HS-5 (cell line): ENCODE results near the gene AFF4.
"Not testable (repeated sequence)": the region's sequence is repeated elsewhere in the genome, so short reads cannot be mapped to it uniquely, and the experiment has no call there.

Experiments
- DNase-seq: peaks from one replicate; pipeline ENCODE4 v3.0.0-alpha.2; 2012; ENCODE audit warnings: low read depth

Gene AFF4

GRCh38 chr5:132963171-132964104 is at the start of gene AFF4:
TSS of gene AFF4 (minus strand) at chr5:132963634. CDS start at chr5:132937189, 26,445 bp downstream.
- peak; percentile 73 for DNase-seq

DNA sequence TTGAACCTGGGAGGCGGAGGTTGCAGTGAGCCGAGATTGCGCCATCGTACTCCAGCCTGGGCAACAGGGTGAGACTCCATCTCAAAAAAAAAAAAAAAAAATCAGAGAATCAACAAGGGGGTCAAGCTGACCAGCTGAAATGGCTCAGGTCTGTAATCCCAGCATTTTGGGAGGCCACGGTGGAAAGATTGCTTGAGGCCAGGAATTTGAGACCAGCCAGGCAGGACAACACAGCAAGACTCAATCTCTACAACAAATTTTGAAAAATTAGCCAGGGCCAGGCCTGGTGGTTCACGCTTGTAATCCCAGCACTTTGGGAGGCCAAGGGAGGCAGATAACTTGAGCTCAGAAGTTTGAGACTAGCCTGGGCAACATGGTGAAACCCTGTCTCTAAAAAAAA is 45.0 kb upstream of the AFF4 start:
- DNase-seq: not testable (repeated sequence)

DNA sequence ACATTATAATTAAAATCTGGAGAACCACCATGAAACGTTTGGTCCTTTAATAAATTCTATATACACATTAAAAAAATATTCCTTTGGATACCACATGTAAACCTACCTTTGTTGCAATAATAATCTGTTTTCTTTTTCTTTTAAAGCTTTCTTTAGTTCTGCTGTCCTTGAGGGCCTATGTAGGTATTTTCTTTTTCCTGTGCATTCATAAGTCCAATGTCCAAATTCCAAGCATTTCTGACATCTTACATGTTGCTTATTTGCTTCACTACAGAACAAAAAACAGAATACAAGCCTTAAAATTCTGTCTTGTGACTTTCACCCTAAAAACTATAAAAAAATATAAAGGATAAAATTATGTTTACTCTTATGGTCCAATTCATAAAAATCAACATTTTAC is 43.2 kb upstream of the AFF4 start:
- no peak for DNase-seq

DNA sequence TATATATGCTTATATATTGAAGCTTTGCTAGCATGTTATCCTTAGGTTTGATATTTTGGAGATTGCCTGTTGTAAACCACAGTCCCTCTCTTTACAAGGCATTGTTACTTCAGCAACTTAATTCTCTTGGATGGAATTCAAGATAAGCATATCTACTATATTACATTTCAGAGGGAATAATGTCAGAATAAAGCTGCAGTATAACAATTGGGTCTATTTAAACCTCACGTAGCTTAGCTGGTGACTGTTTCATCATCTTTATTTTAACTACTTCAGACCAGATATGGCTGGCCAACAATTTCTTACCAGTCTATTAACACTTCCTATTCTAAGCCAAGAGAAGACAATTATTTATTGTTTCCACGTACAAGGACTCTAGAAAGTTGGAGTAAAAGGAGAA is 35.8 kb upstream of the AFF4 start:
- no peak for DNase-seq

- no peak for DNase-seq
Measured at GRCh38 chr5:132998556-132998955, 35.1 kb upstream of the AFF4 start.

DNA sequence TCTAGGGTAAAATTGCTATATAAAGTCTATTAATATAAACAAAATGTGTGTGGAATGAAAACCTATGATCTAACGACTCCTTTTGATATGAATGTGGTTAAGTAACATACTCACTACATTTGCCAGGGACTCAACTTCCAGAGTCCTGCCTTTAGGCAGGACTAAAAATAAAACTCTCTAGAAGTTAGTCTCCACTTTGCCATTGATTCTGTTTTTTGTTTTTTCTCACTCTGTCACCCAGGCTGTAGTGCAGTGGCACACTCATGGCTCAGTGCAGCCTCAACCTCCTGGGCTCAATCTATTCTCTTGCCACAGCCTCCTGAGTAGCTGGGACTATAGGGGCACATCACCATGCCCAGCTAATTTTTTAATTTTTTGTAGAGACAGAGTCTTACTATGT is 32.9 kb upstream of the AFF4 start:
- no peak for DNase-seq

- DNase-seq: no peak
Measured at GRCh38 chr5:132987531-132988408, 24.3 kb upstream of the AFF4 start.

DNA sequence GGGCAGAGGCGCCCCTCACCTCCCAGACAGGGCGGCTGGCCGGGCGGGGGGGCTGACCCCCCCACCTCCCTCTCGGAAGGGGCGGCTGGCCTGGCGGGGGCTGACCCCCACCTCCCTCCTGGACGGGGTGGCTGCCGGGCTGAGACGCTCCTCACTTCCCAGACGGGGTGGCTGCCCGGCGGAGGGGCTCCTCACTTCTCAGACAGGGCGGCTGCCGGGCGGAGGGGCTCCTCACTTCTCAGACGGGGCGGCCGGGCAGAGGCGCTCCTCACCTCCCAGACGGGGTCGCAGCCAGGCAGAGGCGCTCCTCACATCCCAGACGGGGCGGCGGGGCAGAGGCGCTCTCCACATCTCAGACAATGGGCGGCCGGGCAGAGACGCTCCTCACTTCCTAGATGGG is 19.5 kb upstream of the AFF4 start:
- DNase-seq: not testable (repeated sequence)

DNA sequence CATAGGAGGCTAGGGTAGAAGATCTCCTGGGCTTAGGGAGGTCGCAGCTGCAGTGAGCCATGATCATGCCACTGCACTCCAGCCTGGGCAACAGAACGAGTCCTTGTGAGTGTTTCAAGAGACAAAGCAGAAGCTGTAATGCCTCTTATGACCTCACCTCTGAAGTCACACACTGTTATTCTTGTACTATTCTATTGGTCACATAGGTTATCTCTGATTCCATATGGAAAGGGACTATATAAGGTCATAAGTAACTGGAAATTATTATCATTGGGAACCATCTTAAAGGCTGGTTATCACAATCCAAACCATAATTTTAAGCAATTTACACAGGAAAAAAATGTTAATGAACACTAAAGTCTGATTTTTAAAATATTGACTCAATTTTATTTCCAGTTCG is 17.9 kb upstream of the AFF4 start:
- no peak for DNase-seq

GRCh38 chr5:132979976-132980375 is 16.5 kb upstream of the AFF4 start:
- no peak for DNase-seq

DNA sequence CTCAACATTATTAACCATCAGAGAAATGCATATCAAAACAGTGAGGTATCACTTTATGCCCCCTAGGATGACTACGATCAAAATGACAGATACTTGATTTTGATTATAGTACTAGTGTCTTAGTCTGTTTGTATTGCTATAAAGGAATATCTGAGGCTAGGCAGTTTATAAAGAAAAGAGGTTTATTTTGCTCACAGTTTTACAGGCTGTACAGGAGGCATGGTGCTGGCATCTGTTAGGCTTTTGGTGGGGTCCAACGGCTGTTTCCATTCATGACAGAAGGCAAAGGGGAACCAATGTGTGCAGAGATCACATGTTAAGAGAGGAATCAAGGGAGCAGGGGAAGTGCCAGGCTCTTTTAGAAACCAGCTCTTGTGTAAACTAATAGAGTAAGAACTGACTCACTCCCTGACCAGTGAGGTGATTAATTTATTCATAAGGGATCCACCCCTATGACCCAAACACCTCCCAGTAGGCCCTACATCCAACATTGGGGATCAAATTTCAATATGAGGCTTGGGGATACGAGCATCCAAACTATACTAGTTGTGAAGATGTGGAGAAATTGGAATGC is 16.0 kb upstream of the AFF4 start:
- DNase-seq: no peak

DNA sequence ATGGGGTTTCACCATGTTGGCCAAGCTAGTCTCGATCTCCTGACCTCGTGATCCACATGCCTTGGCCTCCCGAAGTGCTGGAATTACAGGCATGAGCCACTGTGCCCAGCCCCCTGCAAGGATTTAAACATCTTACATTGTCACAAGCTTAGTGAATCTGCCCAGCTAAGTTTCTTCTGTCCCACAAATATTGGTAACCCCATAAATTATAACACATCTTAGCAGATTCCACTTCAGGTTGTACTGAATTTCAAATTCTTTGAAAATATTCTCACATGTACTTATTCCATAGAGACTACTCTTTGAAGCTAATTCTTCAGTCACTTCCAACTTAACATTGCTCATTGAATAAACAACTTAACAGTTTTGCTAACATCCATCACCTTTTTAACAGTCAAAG is 13.4 kb upstream of the AFF4 start:
- DNase-seq: no peak

GRCh38 chr5:132972436-132972828 is 9.0 kb upstream of the AFF4 start:
- DNase-seq: not testable (repeated sequence)

- no peak for DNase-seq
Measured at GRCh38 chr5:132971483-132972435, 8.3 kb upstream of the AFF4 start.

- DNase-seq: no peak
Measured at GRCh38 chr5:132965120-132965519, 1.7 kb upstream of the AFF4 start.

DNA sequence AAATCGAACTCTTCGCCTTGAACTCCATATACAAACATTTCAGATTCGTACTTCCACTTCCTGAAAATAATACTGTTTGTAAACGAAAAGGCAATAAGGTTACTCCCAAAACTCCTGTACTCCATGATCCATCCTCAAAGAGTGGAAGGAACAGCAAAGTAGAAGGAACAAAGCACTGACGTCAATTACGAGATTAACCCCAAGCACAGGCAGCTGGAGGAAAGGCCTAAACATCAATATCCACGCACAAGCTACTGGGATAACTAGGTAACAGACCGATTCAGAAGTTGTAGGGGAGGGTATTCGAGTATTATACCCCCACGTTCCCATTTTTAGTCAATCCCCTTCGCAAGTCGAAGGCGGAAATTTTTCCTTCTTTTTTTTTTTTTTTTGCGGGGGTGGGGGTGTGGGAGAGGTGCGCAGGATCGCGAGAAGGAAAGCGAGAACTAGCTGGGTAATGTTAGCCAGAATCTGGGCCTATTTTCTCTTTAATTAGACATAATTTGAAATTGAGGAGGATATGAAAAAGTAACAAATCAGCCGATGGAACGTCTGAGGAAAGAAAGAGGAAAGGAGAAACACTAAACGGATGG is 909 bp downstream of the AFF4 start:
- no peak for DNase-seq

- DNase-seq: peak; percentile 49
Measured at GRCh38 chr5:132961887-132962286, 1.5 kb downstream of the AFF4 start.

- not testable (repeated sequence) for DNase-seq
Measured at GRCh38 chr5:132961123-132961815, 2.2 kb downstream of the AFF4 start.

GRCh38 chr5:132956166-132956799 is 7.2 kb downstream of the AFF4 start:
- DNase-seq: not testable (repeated sequence)

DNA sequence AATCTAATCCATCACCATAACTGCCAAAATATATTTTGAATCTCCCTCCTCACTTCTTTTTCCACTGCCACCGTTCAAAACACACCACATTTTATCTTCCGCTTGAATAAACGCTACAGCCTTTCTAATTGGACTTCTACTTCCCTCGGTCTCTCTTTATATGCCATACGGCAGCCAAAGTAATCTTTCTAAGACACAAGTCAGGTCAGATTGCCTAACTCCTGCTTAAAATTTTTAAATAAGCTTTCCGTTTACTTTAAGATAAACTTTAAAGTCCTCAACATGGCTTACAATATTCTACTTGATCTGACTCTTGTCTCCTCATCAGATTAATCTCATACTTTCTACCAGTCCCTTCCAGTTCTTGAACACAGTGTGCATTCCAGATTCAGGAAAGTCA is 9.7 kb downstream of the AFF4 start:
- DNase-seq: no peak
